HG02610 (cell line): ENCODE data around the gene ZNF462.
"Not testable (repeated sequence)": the region's sequence is repeated elsewhere in the genome, so short reads cannot be mapped to it uniquely, and the experiment has no call there.

Experiments
- ATAC-seq: cut with Tn5 transposase; IDR thresholded peaks from one replicate; pipeline ENCODE4 v1.9.1; 2021; ENCODE audit warnings: mild to moderate bottlenecking, moderate library complexity; ENCODE audit not compliant: unreplicated experiment

The ZNF462 gene, protein sequence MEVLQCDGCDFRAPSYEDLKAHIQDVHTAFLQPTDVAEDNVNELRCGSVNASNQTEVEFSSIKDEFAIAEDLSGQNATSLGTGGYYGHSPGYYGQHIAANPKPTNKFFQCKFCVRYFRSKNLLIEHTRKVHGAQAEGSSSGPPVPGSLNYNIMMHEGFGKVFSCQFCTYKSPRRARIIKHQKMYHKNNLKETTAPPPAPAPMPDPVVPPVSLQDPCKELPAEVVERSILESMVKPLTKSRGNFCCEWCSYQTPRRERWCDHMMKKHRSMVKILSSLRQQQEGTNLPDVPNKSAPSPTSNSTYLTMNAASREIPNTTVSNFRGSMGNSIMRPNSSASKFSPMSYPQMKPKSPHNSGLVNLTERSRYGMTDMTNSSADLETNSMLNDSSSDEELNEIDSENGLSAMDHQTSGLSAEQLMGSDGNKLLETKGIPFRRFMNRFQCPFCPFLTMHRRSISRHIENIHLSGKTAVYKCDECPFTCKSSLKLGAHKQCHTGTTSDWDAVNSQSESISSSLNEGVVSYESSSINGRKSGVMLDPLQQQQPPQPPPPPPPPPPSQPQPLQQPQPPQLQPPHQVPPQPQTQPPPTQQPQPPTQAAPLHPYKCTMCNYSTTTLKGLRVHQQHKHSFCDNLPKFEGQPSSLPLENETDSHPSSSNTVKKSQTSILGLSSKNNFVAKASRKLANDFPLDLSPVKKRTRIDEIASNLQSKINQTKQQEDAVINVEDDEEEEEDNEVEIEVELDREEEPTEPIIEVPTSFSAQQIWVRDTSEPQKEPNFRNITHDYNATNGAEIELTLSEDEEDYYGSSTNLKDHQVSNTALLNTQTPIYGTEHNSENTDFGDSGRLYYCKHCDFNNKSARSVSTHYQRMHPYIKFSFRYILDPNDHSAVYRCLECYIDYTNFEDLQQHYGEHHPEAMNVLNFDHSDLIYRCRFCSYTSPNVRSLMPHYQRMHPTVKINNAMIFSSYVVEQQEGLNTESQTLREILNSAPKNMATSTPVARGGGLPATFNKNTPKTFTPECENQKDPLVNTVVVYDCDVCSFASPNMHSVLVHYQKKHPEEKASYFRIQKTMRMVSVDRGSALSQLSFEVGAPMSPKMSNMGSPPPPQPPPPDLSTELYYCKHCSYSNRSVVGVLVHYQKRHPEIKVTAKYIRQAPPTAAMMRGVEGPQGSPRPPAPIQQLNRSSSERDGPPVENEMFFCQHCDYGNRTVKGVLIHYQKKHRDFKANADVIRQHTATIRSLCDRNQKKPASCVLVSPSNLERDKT (N-terminal part only)

DNA sequence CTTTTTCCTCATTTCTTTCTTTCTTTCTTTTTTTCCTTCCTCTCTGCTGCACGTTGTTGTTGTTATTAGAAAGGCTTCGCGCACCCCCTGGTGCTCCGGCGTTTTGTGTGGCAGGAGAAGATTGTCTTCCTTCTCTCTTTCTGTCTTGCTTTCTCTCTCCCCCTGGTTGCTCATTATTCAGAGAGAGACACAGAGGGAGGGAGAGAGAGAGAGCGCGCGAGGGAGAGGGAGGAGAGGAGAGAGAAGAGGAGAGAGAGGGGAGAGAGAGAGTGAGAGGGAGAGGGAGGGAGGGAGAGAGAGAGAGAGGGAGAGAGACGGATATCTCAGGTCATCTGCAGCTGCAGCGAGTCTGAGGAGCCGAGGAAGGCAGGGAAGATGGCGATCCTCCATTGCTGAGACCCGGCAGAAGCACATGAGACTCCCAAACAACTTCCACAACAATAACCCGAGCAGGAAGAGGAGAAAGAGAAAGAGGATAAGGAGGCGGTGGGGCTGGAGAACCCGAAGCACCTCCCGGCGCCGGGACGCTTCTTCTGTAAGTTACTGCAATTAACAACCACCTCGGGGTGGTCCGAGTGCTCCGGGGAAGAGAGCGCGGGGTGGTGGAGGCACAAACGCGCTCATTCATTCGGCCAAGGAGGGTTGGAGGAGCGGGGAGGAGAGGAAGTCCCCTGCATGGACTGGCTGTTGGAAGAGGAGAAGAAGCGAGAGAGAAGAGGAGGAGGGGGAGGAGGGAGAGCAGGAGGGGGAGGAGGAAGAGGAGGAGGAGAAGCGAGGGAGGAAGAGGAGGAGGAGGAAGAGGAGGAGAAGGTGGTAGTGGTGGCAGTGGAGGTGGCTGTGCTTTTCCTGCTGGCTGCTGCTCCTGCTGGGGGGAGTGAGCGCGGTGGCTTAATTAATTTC, at the start of gene ZNF462:
Gene ZNF462 (plus strand): TSS at position 346 of the 900 bp plus-strand sequence. CDS start 60,218 bp downstream, outside the sequence.
- no peak for ATAC-seq

DNA sequence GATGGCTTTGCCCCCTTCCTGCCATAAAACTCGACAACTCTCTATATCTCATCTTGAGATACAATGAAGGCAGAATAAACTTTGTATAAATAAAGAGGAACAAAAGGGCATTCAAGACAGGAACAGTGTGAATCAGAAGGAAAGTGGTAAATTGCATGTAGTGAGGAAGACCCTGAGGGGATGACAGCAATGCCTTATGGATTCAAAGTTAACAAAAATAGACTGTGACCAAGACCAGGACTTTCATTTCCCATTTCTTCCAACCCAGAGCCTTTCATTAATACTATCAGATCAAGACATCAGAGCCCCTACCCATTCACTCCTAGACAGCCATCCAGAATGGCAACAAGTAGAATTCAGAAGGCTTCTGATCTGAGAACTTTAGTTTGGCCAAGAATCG, 46.4 kb upstream of the ZNF462 start:
- peak; percentile 95 for ATAC-seq

DNA sequence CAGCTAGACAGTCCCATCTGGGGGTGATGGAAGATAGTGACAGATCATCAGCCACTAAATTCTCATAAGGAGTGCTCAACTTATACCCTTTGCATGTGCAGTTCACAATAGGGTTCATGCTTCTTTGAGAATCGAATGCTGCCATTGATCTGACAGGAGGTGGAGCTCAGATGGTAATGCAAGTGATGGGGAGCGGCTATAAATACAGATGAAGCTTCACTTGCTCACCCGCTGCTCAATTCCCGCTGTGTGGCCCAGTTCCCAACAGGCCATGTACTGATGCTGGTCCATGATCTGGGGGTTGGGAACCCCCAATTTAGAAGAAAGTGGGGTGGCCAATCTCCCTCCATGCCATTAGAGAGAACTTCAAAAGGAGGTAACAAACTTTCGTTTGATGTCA, 44.9 kb upstream of the ZNF462 start:
- ATAC-seq: no peak

DNA sequence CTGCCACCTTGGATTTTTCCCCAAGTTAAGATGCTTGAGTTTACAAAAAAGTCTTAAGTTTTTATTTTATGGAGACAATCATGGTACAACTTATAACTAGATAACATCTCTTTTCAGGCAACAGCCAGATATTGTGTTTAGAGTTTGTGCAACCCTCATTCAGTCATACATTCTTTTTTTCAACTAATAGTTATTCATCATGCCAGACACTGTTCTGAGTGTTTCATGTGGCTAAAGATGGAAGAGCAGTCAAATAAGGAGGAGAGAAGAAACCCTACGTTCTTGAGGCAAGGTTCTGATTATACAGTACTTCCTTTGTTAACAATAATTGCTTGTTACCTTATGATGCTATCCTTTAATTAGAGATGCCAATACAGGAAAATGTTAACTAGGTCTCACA, 42.1 kb upstream of the ZNF462 start:
- ATAC-seq: no peak

DNA sequence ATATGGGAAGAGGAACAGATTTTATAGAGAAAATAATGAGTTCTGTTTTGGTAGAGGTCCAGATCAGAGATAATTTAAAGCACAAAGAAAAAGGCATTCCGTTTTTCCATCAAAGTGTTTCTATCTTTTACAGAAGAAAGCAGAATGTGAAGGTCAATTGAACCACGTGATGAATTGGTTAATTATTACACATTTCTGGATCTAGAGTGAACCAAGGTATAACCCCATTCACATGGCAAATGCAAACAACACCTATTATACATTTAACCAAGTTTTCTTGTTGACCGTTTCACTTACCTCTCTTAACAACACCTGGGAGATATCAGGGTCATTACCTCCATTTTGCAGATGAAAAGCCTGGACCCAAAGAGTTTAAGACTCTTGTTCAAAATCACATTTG, 34.9 kb upstream of the ZNF462 start:
- ATAC-seq: no peak

DNA sequence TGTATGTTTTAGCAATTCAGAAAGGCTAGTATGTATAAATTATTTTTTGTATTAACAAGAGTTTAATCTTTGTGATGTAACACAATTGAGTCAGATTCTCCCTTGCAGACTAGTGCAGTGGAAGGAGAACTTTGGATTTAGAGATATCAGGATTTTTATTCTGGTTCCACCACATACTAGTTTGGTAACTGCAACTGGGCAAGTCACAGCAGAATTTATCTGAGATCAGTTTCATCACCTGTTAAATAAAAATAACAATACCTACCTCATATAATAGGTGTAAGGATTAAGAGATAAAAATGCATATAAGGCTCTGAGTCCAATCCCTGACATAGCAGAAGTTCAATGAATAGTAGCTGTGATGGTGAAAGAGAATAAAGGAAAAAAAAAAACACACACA, 34.0 kb upstream of the ZNF462 start:
- ATAC-seq: no peak

DNA sequence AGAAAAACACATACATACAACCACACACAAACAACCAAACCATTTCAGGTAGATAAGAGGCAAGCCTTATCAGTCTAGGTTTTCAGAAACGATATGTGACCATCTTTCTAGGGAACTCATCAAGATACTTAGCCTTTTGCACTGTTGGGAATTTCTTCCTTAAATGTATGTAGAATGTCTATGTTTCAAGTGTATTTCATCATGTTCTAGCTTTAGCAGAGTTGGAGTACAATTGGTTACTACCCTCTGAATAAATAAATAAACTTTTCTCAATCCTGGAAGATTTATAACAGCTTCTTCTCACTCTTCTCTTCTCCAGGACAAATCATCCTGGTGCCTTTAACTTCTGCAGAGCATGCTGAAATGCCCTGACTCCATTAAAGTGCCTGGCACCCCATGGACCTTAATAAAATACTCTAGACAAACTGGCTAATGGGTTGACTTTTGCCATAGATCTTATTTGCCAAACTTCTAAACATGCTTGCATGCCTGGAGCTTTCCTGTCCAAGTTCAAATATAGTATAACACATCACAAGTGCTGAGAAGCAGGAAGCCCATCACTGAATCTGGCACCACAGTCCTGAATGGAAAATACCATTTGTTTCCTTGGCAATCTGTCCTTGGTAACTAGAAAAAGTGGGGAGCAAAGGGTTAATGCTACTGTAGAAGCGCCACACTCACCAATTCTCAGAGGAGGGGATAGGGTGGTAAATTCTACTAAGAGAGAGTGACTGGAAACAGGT, 33.1 kb upstream of the ZNF462 start:
- ATAC-seq: no peak

DNA sequence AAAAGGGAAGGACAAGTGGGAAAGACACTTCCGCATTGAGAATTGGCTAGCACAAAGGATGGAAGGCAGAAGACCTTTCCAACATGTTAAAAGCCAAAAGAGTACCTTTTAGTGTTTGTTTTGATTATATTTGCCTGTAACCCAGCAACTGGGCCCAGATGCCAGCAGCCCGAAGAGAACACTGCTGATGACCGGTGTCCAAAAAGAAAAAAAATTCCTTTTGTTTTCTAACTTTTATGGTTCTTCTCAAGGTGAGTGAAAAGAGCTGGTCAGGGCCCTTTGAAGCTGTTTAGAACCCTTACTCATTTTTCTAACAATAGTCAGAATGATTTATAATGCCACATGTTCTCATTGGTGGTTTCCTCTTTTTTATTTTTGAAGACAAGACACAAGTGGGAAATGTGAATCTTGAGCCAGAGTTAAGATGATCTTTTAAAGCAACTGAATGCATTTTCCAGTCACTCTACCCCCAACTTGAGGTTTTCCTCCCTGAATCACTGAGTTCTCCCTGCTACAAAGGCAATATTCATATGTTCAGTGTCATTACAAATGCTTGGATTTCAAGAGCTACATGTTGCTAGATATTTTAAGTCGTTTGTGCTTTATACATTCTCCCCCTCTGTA, 32.3 kb upstream of the ZNF462 start:
- ATAC-seq: no peak

DNA sequence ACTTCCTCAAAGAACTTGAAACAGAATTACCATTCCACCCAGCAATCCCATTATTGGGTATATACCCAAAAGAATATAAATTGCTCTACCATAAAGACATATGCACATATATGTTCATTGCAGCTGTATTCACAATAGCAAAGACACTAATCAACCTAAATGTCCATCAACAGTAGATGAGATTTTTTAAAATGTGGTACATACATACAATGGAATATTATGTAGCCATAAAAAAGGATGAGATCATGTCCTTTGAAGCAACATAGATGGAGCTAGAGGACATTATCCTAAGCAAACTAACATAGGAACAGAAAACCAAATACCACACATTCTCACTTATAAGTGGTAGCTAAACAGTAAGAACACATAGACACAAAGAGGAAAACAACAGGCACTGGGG, 28.1 kb upstream of the ZNF462 start:
- ATAC-seq: no peak

DNA sequence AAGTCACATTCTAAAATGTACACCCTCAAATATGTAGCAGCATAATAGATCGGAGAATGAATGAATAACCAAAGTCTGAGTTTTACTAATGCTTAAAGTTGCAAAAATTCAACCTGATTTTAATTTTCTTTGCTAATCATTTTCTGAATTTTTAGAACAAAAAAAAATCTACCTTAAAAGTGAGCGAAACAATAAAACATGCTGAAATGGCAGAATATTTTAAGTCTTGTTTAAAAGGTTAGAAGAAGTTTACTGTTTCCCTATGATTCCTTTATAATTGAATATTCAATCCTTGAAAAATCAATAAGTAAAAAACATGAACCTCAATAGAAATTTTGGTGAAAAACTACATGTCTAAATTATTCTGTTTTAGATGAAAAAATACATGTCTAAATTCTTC, 27.1 kb upstream of the ZNF462 start:
- no peak for ATAC-seq

DNA sequence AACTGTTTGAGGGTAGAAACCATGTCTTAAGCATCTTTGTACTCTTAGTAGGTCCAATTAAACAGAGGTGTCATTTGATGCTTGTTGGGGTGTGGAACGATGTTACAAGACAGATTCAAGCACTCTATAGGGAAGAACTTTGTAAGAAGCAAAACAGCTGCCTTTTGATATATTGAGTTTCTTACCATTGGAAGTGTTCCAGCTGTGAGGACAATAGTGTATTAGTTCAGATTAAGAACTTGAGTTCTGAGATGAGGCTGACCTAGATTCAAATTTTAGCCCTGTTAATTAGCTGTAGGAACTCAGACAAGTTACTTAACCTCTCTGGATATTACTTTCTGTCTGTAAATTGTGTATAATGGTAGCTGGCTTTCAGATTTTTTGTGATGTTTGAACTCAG, 19.6 kb upstream of the ZNF462 start:
- ATAC-seq: no peak

DNA sequence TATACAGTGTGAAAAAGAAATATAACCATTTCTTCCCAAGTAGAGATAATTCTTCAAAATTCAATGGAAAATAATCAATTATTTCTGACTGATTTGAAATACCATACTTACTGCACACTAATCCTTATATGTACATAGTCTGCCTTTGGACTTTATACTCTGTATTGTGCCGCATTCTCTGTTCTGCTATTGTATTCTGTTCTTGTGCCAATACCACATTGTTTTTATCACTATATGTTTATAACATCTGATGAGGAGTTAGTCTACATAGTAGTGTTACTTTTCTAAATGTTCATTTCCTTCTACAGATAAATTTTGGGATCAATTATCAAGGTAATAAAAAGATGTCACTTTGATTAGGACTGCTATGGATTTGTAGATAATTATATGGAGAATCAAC, 16.7 kb upstream of the ZNF462 start:
- no peak for ATAC-seq

DNA sequence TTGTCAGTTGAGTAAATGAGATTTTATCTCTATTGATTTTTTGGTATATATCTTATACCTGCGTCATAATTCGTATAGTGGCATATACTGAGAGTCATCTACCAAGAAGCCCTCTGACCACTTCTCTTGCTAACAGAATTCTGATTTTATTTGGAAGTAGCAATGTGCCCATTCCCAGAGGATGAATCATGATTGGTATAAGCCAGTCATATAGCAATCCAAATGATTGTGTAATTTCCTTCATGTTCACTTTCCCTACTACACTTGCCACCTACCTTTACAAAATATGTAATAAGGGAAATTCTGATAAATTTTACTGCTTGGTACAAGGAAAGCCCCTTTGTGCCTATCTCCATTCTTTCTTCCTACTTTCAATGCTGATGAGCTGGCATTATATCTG, 16.1 kb upstream of the ZNF462 start:
- no peak for ATAC-seq

DNA sequence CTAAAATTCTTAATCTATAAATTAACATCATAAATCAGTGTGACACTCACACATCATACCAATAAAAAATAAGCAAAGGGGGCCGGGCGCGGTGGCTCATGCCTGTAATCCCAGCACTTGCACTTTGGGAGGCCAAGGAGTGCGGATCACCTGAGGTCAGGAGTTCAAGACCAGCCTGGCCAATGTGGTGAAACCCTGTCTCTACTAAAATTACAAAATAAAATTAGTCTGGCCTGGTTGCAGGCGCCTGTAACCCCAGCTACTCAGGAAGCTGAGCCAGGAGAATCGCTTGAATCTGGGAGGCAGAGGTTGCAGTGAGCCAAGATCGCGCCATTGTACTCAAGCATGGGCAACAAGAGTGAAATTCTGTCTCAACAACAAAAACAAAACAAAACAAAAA, 11.3 kb upstream of the ZNF462 start:
- not testable (repeated sequence) for ATAC-seq

DNA sequence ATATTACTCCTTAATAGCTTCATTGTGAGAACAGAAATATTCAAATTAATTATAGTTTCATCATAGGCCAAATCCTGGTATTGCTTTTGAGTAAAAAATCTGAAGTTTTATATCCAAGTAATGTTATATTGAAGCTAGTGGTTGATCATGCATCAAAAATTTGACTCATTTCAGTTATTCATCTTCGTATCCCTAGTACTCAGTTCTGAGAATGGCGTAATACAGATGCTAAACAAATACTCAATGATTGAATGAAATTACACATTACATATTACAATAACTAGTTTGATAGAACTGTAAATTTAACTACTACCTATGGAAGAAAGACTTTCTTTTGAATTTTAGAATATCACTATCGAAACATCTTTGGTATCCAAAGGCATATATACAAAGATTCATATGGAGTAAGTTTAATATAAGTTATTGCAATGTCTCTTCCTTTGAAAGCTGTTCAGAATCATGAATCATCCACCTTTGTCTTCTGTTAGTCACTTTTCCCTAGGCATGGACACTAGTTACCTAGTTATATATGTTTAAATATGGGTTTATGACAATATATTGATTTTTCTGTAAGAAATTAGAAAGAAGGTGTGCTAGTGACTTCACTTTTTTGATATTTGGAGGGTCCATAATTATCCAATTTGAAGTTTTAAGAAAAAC, 5.0 kb upstream of the ZNF462 start:
- no peak for ATAC-seq

DNA sequence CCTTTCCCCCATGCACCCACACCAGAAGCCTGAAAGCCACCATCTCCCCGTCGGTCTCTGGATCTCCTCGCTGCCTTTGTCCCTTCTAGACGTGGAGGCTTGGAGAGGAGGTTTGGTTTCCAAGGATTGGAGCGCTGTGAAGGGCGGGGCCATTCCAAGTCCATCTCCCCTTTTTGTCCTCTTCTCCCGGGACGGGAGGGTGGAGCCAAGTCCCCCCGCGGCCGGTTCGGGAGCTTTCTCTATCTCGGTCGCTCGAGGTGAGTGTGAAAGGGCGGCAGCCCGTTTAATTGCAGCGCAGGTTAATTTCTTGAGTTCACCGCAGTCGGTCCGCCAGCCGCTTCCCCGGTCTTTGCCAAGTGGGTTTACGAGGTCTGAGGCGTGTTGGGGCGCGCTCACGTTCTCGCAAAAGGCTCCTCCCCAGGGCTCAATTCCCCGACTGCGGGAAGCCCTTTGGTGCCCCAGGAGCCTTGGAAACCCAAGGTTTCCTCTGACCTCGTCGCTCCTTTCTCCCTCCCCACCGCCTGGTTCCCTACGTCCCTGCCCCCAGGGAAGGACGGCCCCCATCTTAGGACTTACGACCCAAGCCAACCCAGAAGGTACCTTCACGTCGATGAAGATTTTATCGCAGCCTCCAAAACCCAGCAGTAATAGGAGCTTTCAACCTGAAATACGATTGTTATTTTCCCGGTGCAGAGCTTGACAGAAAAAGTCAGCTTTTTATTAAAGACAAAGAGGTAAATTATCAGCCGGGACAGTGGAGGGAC, 2.8 kb upstream of the ZNF462 start:
- ATAC-seq: no peak

DNA sequence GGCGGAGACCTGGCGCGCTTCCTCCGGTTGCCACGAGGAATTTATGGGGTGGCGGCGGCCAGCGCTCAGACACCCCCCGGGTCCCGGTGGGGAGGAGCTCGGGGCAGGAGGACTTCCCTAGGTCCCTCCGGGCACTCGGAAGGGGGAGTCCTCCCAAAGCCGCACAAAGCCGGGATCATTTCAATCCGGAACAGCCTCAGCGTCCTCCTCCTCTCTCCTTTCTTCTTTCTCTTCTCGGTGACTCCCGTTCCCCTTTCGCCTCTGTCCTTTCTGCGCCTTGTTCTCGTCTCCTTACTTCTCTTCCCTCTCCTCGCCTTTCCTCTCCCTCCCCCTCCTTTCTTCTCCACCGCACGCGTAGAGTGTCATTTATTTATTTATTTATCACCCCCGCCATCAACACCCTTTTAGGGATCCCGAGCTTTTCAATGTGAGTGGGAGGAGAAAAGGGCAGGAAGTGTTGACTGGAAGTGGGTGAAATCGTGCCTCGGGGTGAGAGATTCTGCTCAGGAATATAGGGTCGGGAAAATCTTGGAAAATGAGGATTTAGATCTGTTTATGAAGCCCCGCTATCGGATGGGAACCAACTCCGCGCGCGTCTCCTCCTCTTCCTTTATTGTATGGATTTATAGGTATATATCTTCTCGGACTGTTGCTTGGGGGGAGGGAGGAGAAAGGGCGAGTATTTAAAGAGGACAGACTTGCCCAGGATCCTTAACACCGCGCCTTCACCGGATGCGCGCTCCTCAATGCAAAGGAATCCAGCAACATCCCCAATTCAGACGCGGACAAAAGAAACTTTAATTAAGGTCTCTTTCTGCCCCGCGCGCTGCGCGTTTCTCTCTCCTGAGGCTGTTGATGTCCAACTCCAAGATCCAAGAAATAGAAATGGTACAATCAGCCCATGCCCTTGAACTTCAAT, 2.0 kb upstream of the ZNF462 start:
- ATAC-seq: no peak
